HepG2 (cell line): ENCODE results near the gene TNFAIP2. TPM values are rescaled to one million over a fixed set of nuclear protein-coding genes. Genes with fewer than 3 reads are reported as not detected.

Experiments used
- ARID4A ChIP-seq: sonication (generic); formaldehyde crosslinking; IDR thresholded peaks from 2 replicates; pipeline ENCODE4 v1.5.0; 2020; ENCODE audit warnings: mild to moderate bottlenecking, missing genetic modification reagents, borderline replicate concordance
- CHD2 ChIP-seq: IDR thresholded peaks from 2 replicates; pipeline ENCODE4 v1.6.1; 2011; ENCODE audit warnings: low read depth, low read length, improper control_type of control experiment
- DNMT1 ChIP-seq: sonication (generic); formaldehyde crosslinking; IDR thresholded peaks from 2 replicates; pipeline ENCODE4 v1.5.1; 2020; ENCODE audit warnings: mild to moderate bottlenecking, missing genetic modification reagents
- HOXA7 ChIP-seq: sonication (generic); formaldehyde crosslinking; IDR thresholded peaks from 2 replicates; pipeline ENCODE4 v1.8.1; 2022; ENCODE audit warnings: mild to moderate bottlenecking, missing genetic modification reagents, moderate library complexity
- MTA3 ChIP-seq: sonication (generic); formaldehyde crosslinking; IDR thresholded peaks from 2 replicates; pipeline ENCODE4 v1.4.0; 2020; ENCODE audit warnings: missing genetic modification reagents
- PHF20 ChIP-seq: sonication (generic); formaldehyde crosslinking; IDR thresholded peaks from 2 replicates; pipeline ENCODE4 v1.5.0; 2020; ENCODE audit warnings: mild to moderate bottlenecking, missing genetic modification reagents
- SETDB1 ChIP-seq: sonication (generic); formaldehyde crosslinking; IDR thresholded peaks from 2 replicates; pipeline ENCODE4 v1.5.1; 2020; ENCODE audit warnings: missing genetic modification reagents, mild to moderate bottlenecking, borderline replicate concordance
- SIX1 ChIP-seq: sonication (generic); formaldehyde crosslinking; IDR thresholded peaks from 2 replicates; pipeline ENCODE4 v1.4.0; 2020; ENCODE audit warnings: missing genetic modification reagents, borderline replicate concordance
- SIX4 ChIP-seq: sonication (generic); formaldehyde crosslinking; IDR thresholded peaks from 2 replicates; pipeline ENCODE4 v1.4.0; 2020; ENCODE audit warnings: missing genetic modification reagents
- TGIF2 ChIP-seq: IDR thresholded peaks from 2 replicates; pipeline ENCODE4 v1.6.1; 2016; ENCODE audit warnings: control low read depth, missing compliant biosample characterization
- TSC22D2 ChIP-seq: sonication (generic); formaldehyde crosslinking; IDR thresholded peaks from 2 replicates; pipeline ENCODE4 v1.5.1; 2020; ENCODE audit warnings: missing genetic modification reagents, mild to moderate bottlenecking, borderline replicate concordance
- ZBTB3 ChIP-seq: sonication (generic); formaldehyde crosslinking; IDR thresholded peaks from 2 replicates; pipeline ENCODE4 v1.4.0; 2020; ENCODE audit warnings: low read depth, mild to moderate bottlenecking, moderate library complexity, missing genetic modification reagents, borderline replicate concordance
- ZBTB8A ChIP-seq: sonication (generic); formaldehyde crosslinking; IDR thresholded peaks from 2 replicates; pipeline ENCODE4 v1.4.0; 2020; ENCODE audit warnings: mild to moderate bottlenecking, low read depth, missing genetic modification reagents, borderline replicate concordance
- ZNF160 ChIP-seq: sonication (generic); formaldehyde crosslinking; IDR thresholded peaks from 2 replicates; pipeline ENCODE4 v1.8.0; 2022; ENCODE audit warnings: mild to moderate bottlenecking, inconsistent platforms, missing genetic modification reagents
- ZNF468 ChIP-seq: sonication (generic); formaldehyde crosslinking; IDR thresholded peaks from 2 replicates; pipeline ENCODE4 v1.8.0; 2022; ENCODE audit warnings: mild to moderate bottlenecking, moderate library complexity, missing genetic modification reagents
- ZNF552 ChIP-seq: sonication (generic); formaldehyde crosslinking; IDR thresholded peaks from 2 replicates; pipeline ENCODE4 v1.9.0; 2022; ENCODE audit warnings: missing genetic modification reagents, mild to moderate bottlenecking, borderline replicate concordance
- ZNF704 ChIP-seq: sonication (generic); formaldehyde crosslinking; IDR thresholded peaks from 2 replicates; pipeline ENCODE4 v1.8.1; 2023; ENCODE audit warnings: mild to moderate bottlenecking, inconsistent platforms, moderate library complexity, missing genetic modification reagents, borderline replicate concordance
- polyA plus RNA-seq, 8 experiments: library from polyadenylated mRNA; depleted of rRNA in 3 of 8; stranded (reverse) in 7 of 8; unstranded in 1 of 8; fragments of >200 nt; fragmentation: Illumina TruSeq in 4 of 8; extraction: Trizol in 4 of 8; gene quantifications; 2 replicates each; pipeline versions ENCODE4 v1.2.1 to v1.2.3, GENCODE V29; 2011 to 2016; ENCODE audit warnings: low read depth in 4 of 8, missing spikeins in 1 of 8, mixed read lengths in 1 of 8; ENCODE audit not compliant: insufficient read depth in 1 of 8
- total RNA-seq, 5 experiments: library from RNA; depleted of rRNA; stranded (reverse); fragments of >200 nt; fragmentation: Illumina TruSeq; extraction: Trizol; gene quantifications; 2 replicates each; pipeline ENCODE4 v1.2.3, GENCODE V29; 2016; ENCODE audit warnings: low read depth in 1 of 5

The TNFAIP2 gene
- total and polyA plus RNA-seq, 2 of the 13 experiments (the other 11 are each of a cell fraction or from before 2014, with no cell fraction given) = 0.46 to 1.5 TPM

GRCh38 chr14:103099081-103099732 is 24.1 kb upstream of the TNFAIP2 start (continued):
- TF ChIP-seq ARID4A (peak; percentile 63; the same call in 1 of the 2 replicates), HOXA7 (CRISPR knock-in tag) (no peak), DNMT1 (CRISPR knock-in tag) (no peak), ZBTB3 (CRISPR knock-in tag) (no peak), SIX4 (CRISPR knock-in tag) (peak; percentile 49), SIX1 (CRISPR knock-in tag) (no peak), PHF20 (CRISPR knock-in tag) (no peak), CHD2 (no peak), SETDB1 (CRISPR knock-in tag) (no peak), ZNF468 (CRISPR knock-in tag) (no peak), ZNF160 (CRISPR knock-in tag) (no peak; the same call in 1 of the 2 replicates), TGIF2 (CRISPR knock-in tag) (peak; percentile 24; the same call in 1 of the 2 replicates), ZBTB8A (CRISPR knock-in tag) (no peak), MTA3 (CRISPR knock-in tag) (no peak), ZNF704 (no peak), ZNF552 (no peak), TSC22D2 (CRISPR knock-in tag) (no peak)
